LNCAP (cell line): ENCODE results near the gene SNX13.

Experiments
- CTCF ChIP-seq: fragments of 450-650 bp; IDR thresholded peaks from 2 replicates; pipeline ENCODE4 v1.5.1; 2017; ENCODE audit warnings: mild to moderate bottlenecking

The SNX13 gene

GRCh38 chr7:17774248-17774647 is 166.0 kb downstream of the SNX13 start:
- no peak for TF ChIP-seq CTCF

GRCh38 chr7:17773289-17773626 is 167.0 kb downstream of the SNX13 start:
- TF ChIP-seq CTCF = no peak

- TF ChIP-seq CTCF = no peak
These were observed 167.6 kb downstream of the SNX13 start for GRCh38 chr7:17772581-17773288.

GRCh38 chr7:17771901-17772408 is 168.3 kb downstream of the SNX13 start:
- no peak for TF ChIP-seq CTCF

GRCh38 chr7:17770710-17771375 is 169.5 kb downstream of the SNX13 start:
- no peak for TF ChIP-seq CTCF

- TF ChIP-seq CTCF = peak; percentile 83
These were observed 170.4 kb downstream of the SNX13 start for GRCh38 chr7:17769918-17770317.

- TF ChIP-seq CTCF = no peak
These were observed 182.3 kb downstream of the SNX13 start for GRCh38 chr7:17758008-17758407.
